Stimulated activated CD8-positive, alpha-beta memory T cell treated with anti-CD3 and anti-CD28 coated beads, Interleukin-7, amount 100 ng/mL, for 24 hours (primary cell): ENCODE results near the gene PCNX4.

Experiments used
- DNase-seq: peaks from one replicate; pipeline ENCODE4 v3.0.0-alpha.2; 2020; ENCODE audit warnings: low read depth

PCNX4 gene

DNA sequence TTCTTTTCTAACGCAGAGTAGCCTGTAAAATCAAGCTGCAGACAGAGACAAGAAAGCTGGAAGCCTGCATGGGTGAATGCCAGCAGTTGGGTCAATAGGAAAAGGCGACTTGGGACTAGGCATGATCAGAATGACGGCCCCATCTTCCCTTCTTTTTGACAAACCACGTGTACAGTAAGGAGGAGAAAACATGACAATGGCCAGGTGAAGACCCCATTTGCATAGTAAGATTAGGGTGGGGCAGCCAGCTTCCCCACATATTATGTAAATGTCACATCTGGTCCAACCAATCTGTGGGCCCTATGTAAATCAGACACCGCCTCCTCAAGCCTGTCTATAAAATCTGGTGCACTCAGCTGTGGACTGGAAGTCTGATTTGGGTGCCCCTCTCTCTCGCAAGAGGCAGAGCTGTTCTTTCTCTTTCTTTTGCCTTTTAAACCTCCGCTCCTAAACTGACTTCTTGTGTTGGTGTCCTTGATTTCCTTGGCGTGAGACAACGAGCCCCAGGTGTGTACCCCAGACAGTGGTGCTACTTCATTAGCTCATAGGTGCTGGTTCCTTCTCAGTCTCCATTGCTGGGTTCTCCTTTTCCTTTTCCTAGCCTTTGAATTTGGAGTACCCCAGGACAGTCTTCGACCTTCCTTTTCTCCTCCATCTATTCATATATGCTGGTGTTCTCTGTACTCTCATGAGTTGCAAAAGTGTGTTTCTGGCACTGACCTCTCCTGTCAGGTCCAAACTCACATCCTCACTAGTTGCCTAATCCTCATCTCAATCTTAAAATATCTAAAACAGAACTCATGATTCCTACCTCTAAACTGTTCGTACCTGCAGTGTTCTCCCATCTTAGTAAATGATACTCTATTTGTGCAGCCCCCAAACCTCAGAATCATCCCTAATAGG, 82.9 kb downstream of the PCNX4 start:
- no peak for DNase-seq

DNA sequence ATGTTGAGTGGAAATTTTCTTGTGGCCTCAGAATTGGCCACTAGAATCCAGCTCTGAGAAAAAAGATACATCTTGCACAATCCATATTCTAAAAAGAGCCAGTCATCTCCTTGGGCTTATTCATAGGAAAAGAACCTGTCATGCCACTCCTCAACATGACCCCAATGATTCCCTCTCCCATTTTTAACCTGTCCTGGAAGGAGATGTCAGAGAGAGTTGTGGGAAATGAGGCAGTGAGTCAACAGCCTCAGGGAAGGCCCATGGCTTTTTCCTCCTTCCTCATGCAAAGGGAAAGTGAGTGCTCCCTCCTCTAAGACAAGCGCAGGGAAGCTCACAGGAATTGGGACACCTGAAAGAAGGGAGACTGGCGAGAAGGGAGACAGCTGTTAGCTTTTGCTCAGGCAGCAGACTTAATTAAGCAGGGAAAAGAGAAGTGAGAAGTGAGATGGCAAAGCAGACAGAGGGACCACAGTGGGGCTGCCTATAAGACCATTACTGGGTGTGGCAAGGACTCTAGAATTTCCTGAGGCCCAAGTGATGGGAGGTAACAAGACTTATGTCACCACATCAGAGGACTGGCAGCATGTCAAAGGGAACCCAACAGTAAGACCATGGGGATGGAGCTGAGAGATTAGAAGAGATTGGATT, 83.7 kb downstream of the PCNX4 start:
- no peak for DNase-seq

DNA sequence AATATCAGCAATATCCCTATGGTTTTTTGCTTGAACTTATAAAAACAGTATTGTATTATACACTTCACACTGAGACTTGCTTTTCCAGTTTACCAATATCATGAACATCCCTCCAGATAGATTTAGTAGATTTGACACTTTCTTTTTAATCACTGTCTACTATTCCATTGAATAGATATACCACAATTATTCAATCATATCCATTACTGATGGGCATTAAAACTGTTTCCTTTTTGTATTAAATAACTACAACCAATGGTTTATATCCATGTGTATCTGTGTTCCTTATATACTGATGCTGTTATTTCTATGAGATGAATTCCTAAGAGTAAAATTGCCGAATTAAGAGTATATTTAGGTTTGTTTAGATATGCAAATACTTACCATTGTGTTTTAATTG, 86.4 kb downstream of the PCNX4 start:
- DNase-seq, result no peak

DNA sequence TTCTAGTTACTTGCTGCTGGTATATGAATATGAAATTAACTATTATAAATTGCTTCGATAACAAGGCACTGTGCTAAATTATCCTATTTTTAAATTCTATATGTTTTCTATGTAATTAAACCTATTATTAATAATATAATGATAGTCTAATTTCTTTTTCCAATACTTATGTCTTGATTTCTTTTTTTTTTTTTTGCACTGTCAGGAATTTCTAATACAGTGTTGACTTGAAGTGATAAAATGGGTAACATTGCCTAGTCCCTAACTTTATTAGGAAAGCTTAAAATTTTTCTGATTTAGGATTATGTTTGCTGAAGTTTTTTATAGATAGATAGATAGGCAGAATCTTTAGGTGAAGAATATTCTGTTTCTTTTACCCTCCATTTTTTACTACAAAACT, 87.1 kb downstream of the PCNX4 start:
- no peak for DNase-seq

DNA sequence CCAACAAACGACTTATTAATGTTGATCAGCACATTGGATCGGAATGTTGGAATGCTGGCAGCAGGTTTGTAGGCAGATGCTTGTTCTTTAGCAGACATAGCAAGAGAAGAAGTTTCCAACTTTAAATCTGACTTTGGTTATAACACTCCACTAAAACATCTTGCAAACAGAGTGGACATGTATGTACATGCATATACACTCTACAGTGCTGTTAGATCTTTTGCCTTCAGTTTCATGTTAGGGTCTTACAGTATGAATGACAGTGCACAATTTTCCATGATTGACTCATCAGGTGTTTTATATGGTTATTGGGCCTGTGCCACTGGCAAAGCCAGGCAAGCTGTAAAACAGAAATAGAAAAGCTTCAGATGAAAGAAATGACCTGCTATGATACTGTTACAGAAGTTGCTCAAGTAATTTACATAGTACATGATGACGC, 87.7 kb downstream of the PCNX4 start:
- DNase-seq, result no peak

DNA sequence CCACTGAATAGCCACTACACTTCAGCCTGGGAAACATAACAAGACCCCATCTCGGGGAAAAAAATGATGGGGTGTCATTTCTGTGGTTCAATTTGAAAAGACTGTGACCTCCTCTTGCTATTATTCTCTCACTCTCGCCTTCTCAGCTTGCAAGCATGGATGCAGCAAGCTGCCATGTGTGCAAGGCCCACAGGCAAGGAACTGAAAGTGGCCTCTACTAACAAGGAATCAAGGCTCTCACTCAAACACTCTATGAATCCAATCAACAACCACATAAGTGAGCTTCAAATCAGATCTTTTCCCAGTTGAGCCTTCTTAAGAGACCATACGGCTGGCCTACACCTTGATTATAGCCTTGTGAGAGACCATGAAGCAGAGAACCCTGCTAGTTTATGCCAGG, 91.4 kb downstream of the PCNX4 start:
- DNase-seq, result no peak

DNA sequence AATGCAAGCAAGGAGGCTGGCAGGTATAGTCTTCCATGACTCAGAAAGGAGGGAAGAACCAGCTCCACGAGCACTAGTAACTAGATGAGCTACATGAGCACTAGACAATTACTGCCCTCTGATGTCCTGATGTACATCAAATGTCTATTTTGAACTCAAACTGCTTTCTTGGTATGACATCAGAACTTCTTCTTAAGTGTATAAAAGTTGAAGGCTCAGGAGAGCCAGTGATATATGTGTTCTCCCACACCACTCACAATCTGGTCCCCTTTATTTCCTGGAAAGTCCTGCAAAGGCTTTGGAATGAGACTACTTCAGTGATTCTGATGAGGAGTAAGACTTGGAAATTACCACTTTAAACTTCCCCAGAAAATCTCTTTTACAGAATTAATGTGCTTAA, 92.0 kb downstream of the PCNX4 start:
- no peak for DNase-seq

DNA sequence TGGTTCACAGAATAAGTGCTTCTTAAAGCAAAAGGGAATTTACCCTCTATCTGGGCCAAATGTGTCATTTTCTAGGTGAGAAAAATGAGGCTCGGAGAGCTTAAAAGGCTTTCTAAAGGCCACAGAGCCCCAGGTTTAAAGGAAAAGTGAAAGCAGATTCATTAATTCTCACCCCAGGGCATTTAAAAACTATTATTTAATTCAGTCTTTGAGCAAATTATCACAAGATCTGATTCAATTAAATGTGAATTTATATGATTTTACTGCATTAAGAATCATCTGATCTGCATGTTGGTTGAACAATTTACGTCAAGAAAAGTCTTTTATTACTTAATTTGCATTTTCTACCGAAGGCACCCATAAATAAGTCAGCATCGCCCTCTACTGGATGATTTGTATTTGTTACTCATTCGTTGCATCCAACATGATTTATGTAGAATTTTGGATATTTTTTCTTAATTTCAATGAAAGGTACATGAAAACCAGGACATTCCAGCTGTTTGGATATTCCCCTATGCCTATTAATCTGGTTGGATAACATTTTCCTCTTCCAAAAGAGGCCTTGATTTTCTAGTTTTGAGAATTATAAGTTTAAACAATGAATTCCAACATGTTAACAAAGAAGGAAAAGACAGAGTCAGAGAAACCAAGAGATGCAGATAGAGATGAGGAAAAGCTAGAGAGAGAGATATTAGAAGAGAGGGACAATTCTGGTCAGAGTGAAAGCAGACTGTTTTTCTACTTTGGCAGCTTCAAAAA, 92.6 kb downstream of the PCNX4 start:
- no peak for DNase-seq

DNA sequence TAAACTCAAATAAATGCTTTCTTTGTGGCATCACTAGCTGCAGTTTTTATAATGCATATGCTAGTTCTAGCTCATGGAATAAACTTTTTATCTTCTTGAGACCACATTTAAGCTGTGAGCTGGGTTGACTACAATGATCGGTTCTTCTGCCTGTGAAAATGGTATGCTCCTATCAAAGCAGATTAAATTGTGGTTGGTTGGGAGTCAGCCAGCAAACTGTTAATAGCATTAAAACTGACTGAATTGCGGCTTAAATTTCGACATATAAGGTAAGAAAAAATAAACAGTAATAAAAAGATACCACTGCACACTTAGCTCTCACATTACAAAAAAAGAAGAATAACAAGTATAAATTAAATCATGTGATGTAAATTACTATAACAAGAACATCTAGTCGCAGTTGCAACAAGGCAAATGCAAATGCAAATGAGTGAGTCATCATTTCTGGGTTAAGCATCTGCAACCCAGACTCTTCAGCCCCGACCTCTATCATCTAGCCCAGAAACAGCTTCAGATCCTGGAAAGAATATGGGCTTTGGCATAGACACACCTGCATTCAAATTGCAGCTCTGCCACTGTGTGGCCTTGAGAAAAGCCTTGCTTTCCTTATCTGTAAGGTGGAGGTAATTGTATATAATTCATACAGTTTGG, 93.3 kb downstream of the PCNX4 start:
- no peak for DNase-seq

DNA sequence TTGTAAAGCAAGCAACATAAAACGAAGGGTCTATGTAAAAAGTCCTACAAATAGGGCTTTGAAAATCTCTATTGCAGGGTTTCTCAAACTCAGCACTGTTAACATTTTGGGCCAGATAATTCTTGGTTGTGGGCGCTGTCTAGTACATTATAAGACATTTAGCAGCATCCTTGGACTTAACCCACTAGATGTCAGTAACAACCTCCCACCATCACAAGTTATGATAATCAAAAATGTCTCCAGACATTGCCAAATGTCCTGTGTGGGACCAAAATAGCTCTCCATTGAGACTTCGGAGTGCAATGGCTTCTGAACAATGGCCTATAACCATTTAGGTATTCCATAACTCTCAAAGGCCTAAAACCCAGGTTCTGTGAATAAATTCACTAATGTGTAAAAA, 96.4 kb downstream of the PCNX4 start:
- no peak for DNase-seq

DNA sequence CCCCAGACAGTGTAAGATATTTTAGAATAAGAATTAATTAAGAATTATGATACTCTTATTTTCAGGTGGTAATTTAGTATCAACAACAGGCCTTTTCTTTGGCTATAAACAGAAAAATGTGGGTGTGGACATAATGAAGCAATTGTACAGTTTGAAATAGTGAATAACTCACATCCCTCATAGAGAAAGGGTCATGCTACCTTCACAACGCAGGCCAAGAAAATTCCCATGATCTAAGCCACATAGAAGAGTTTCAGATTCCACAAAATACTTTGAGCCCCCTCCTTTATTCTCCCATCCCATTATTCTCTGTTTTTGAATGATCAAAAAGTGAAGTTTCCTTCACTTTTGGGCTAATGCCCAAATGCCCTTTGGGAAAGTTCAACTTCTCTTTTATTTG, 97.0 kb downstream of the PCNX4 start:
- DNase-seq, result no peak

DNA sequence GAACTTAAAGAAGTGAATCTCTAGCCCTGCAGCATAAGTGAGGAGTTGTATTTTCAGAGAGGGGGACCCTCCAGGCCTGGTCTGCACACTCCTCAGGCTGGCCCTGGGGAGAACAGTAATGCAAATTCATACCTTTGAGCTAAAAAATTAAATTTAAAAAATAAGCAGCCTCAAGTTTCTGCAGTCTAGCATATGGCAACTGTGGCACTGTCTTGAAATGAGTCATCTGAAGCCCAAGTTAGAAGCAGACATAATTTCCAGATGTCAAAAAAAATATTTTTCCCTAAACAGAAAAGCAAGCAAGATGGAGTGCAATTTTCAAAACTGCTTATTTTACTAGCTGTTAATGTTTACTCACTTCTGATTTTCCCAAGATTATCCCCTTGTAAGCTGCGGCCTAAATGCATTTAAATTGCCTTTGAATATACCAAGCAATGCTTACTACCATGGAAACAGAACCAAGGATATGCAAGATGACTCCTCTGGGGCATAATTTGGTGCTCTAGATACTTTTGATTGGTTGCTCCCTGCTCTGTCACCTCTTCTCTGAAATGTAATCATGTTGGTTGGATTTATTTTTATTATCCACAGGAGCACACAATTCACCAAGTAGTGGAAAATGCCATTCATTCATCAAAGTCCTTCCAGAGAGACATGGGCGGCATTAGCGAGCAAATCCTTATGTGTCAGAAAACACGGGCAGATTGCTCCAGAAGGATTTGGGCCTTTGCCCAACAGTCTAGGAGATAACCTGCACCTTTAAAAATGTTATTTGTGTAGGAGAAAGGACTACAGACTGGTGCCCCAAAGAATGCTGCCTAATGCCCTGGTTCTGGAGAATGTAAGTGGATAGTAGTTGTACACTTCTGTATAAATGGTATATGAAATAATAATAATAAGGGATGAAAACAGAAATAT, 98.5 kb downstream of the PCNX4 start:
- DNase-seq, result no peak

DNA sequence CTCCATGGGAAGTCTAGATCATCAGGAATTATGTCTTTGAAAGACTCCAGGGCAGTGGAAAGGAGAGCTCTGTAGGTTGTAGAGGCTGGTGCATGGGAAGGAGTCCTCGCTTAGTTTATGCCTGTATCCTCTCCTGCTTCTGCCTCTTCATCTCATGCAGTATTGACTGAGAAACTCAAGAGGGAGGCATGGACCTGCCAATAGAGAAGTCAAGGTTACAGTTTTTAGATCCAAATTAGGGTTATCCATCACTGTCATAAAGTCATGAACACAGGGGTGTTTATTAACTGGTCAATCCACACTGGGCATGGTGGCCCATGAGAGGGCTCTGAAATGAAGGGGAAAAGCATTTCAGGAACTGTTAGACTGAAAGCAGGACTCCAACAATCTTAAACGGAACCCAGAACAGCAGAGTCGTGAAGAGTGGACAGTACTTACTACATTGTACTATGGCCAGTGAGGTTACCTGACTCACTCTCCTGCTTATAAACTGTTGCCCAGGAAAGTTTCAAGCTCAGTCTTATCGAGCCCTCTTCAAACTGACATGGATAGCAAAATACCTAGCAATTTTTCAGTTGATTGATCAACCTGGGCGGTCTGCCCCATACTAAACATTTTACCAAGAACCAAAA, 103.6 kb downstream of the PCNX4 start:
- DNase-seq, result no peak

DNA sequence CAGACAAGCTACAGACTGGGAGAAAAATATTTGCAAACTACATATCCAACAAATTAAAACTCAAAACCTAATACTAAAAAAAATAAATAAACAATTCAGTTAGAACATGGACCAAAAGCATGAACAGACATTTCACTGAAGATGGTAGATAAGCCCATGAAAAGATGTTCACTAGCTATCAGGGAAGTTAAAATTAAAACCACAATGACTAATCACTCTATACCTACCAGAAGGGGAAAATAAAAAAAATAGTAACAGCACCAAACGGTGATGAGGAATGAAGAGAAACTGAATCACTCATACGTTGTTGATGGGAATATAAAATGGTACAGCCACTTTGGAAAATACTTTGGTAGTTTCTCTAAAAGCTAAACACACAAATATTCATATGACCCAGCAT, 104.6 kb downstream of the PCNX4 start:
- no peak for DNase-seq

DNA sequence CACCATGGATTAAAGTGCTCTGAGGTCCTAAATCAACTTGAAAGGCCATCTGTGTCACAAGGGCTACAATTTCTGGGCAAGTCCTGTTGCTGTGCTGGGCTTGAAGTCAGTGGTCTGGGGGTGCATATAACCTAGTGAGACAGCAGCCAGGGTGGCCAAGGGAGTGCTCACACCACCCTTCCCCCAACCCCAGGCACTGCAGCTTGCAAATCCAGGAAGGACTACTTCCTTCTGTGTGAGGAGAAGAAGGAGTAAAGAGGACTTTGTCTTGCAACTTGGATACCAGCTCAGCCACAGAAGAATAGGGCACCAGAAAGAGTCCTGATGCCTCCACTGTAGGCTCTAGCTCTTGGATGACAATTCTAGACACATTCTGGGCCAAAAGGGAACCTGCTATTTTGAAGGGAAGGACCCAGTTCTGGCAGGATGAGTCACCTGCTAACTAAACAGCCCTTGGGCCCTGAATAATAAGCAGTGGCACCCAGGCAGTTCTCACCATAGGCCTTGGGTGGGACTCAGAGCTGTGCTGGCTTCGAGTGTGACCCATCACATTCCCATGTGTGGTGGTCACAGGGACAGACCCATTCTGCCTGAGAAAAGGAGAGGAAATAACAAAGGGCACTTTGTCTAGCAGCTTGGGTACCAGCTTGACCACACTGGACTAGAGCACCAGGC, 106.0 kb downstream of the PCNX4 start:
- no peak for DNase-seq

DNA sequence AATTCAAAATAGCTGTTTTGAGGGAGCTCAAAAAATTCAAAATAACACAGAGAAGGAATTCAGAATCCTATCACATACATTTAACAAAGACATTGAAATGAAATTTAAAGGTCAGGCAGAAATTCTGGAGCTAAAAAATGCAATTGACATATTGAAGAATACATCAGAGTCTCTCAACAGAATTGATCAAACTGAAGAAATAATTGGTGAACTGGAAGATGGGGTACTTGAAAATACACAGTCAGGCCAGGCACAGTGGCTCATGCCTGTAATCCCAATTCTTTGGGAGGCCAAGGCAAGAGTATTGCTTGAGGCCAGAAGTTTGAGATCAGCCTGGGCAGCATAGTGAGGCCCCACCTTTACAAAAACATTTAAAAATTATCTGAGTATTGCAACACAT, 107.6 kb downstream of the PCNX4 start:
- no peak for DNase-seq

DNA sequence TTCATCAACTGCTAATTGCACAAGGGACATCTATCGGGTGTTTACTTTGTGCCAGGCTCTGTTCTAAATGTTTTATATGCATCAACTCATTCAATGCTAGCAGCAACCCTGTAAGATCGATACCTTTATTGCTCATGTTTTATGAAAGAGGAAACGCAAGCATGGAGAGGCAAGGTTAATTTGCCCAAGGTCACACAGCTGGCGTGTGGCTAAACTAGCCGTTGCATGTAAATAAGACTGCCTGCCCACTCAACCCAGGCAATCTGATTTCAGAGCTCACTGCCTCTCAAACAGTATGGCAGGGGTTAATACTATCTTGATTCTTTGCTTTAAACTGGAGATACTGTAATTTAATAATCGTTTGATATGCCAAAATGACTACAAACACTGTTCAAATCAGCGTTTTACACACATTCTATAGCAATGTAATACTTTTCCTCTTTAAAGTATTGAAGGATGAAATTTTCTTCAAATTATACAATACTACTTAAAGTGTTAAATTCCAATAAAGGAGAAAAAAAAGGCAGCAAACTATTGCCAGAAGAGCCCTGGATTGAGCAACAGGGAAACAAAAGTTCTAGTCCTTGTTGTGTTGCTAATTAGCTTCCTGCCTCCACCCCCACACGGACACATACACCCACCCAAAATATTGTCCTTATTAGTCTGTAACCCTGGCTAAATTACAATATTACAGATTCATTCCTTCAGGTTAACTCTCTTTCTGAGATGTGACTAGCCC, 112.5 kb downstream of the PCNX4 start:
- DNase-seq, result no peak

DNA sequence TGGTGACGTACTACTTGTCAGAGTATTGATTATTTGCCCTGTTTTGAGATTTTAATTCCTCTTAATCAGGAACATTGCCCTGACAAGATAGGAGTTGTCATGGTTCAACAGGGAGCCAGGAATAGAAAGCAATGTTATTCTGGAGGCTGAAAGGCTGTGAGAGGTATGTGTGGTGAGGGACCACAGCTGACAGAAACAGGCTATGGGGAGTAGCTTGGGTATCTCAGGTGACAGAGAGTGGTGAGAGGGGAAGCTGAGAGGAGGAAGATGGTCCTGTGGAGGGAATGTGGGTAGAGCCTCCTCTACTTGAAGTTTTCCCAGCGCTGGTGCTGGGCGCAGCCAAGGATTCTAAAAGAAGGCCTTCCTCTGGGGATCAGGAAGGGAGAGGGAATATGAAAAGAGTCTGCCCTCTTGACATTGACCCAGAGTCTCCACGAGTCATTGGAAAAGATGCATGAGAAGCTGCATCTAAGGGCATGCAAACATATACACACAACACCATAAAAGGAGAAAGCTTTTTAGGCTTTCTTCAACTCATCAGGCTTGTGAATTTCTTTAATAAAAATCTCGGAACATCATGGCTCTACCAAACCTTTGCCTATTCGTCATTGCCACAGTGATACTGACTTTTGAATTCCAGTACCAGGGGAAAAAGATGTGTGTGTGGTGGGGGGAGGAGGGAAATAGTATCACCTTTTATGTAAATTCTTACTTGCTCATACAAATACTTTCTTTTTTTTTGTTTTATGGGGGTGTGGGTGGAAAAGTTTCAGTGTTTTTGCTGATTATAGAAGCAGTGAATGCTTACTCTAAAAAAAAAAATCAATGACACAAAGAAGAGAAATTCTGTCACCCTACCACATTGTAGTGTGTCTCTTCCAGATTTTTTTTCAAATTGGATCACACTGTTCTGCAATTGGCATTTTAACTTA, 113.4 kb downstream of the PCNX4 start:
- DNase-seq, result no peak
